Activated CD8-positive, alpha-beta T cell treated with anti-CD3 and anti-CD28 coated beads for 36 hours (primary cell): ENCODE data around the gene RNF207. TPM values are rescaled to one million over a fixed set of nuclear protein-coding genes. Genes with fewer than 3 reads are reported as not detected.

Experiments used
- ATAC-seq: fragments of 200-7000 bp; cut with Tn5 transposase; one replicate; pipeline ENCODE4 v1.10.0; 2021; ENCODE audit warnings: mild to moderate bottlenecking, moderate library complexity
- CTCF ChIA-PET: fragments of 350-600 bp; sonication (Branson Sonifier 250); formaldehyde crosslinking; loops from one replicate; lab custom pipeline; 2021; ENCODE audit warnings: antibody characterized with exemption; lab: Charles Lee
- POLR2A ChIA-PET: fragments of 350-600 bp; sonication (Branson Sonifier 250); formaldehyde crosslinking; loops from one replicate; lab custom pipeline; 2021; ENCODE audit warnings: antibody characterized with exemption; lab: Charles Lee
- DNase-seq: peaks from one replicate; pipeline ENCODE4 v3.0.0-alpha.2; 2020
- H3K27ac Mint-ChIP-seq: one replicate; pipeline ENCODE4 v1.8.0; 2021; ENCODE audit warnings: mild to moderate bottlenecking, mixed read lengths
- H3K27me3 Mint-ChIP-seq: one replicate; pipeline ENCODE4 v1.8.0; 2021; ENCODE audit warnings: mixed read lengths
- H3K36me3 Mint-ChIP-seq: one replicate; pipeline ENCODE4 v1.8.0; 2021; ENCODE audit warnings: low read depth, mixed read lengths
- H3K4me1 Mint-ChIP-seq: one replicate; pipeline ENCODE4 v1.8.0; 2021; ENCODE audit warnings: low read depth, mixed read lengths
- H3K4me3 Mint-ChIP-seq: one replicate; pipeline ENCODE4 v1.8.0; 2021; ENCODE audit warnings: mild to moderate bottlenecking, moderate library complexity, mixed read lengths
- H3K9me3 Mint-ChIP-seq: one replicate; pipeline ENCODE4 v1.8.0; 2021; ENCODE audit warnings: mixed read lengths
- intact Hi-C: fragments of 100-400 bp; cut with micrococcal nuclease; formaldehyde crosslinking; loops from one replicate; pipeline ENCODE4 v1.10.0; 2022
- total RNA-seq, 2 experiments: library from RNA; stranded (reverse); gene quantifications; one replicate each; pipeline ENCODE4 v1.2.3, GENCODE V29; 2021
- TF ChIP-seq, protein P1 (sequence below): fragments of 200-600 bp; IDR thresholded peaks from one replicate; pipeline ENCODE4 v1.8.0; 2022; ENCODE audit warnings: antibody characterized with exemption, mild to moderate bottlenecking

The RNF207 gene
- total RNA-seq, 2 experiments from 2014 or later, result 4.9 to 9.9 TPM

DNA sequence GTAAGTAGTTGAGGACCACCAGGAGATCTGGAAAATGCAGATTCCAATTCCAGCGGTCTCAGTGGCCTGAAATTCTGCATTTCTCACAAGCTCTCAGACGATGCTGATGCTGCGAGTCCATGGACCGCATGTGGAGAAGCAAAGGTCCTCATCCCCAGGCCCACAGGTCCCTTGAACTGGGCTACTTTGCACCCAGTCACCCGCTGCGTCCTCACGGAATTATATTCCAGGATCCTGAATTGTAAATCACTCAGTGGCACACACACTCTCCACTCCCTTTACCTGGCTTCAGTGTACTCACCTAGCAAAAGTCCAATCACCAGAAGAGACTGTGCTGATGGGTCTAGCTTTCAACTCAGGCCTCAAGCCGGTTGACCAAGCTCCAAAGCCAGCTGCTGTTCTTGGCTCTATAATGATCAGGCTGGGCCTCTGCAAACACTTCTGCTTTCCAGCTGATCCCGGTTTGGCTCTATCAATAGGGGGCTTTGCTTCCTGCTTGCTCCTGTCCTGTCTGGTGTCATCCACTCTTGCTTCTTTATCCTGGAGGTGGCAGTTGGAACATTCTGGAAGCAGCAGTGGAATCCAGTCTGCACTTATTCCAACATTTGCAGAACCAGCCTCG lies 5.6 kb upstream of the RNF207 start:
- ChIA-PET POLR2A (interaction anchor here (1.0 to 4.0 kb wide), 4 partner anchors 11 to 39 kb away, joined by 3 to 32 read pairs (median 12); no protein-coding TSS in a partner anchor), CTCF (interaction anchor here (0.5 to 1.8 kb wide), 3 partner anchors 38 to 1568 kb away, joined by 4 to 6 read pairs (median 5); no protein-coding TSS in a partner anchor)
- ATAC-seq, result no peak
- Mint-ChIP-seq H3K4me3 (peak overlapping the region; percentile 94), H3K36me3 (peaks cover 33% of the 10 kb centered on the region), H3K9me3 (no peaks in the 10 kb centered on the region), H3K4me1 (peaks cover 47% of the 10 kb centered on the region), H3K27ac (peak overlapping the region; percentile 90), H3K27me3 (peaks cover 2% of the 10 kb centered on the region)
- intact Hi-C loops, result no loop called here
- no peak for DNase-seq
- TF ChIP-seq, protein P1, sequence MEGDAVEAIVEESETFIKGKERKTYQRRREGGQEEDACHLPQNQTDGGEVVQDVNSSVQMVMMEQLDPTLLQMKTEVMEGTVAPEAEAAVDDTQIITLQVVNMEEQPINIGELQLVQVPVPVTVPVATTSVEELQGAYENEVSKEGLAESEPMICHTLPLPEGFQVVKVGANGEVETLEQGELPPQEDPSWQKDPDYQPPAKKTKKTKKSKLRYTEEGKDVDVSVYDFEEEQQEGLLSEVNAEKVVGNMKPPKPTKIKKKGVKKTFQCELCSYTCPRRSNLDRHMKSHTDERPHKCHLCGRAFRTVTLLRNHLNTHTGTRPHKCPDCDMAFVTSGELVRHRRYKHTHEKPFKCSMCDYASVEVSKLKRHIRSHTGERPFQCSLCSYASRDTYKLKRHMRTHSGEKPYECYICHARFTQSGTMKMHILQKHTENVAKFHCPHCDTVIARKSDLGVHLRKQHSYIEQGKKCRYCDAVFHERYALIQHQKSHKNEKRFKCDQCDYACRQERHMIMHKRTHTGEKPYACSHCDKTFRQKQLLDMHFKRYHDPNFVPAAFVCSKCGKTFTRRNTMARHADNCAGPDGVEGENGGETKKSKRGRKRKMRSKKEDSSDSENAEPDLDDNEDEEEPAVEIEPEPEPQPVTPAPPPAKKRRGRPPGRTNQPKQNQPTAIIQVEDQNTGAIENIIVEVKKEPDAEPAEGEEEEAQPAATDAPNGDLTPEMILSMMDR, result no peak

GRCh38 chr1:6202256-6202655 lies 3.7 kb upstream of the RNF207 start:
- ATAC-seq, result no peak
- TF ChIP-seq, protein P1, result no peak
- Mint-ChIP-seq H3K36me3 (peaks cover 17% of the 10 kb centered on the region), H3K27me3 (peaks cover 8% of the 10 kb centered on the region), H3K9me3 (no peaks in the 10 kb centered on the region), H3K4me1 (peaks cover 36% of the 10 kb centered on the region), H3K27ac (no peak overlapping the region), H3K4me3 (no peak overlapping the region)
- DNase-seq, result no peak
- POLR2A ChIA-PET, result interaction anchor here (1.7 kb wide), 1 partner anchor 17 kb away, joined by 5 read pairs; no protein-coding TSS in a partner anchor
- intact Hi-C loops, result no loop called here
- CTCF ChIA-PET, result interaction anchor here (1.3 to 1.4 kb wide), 2 partner anchors 17 to 238 kb away, joined by 3 read pairs; no protein-coding TSS in a partner anchor

DNA sequence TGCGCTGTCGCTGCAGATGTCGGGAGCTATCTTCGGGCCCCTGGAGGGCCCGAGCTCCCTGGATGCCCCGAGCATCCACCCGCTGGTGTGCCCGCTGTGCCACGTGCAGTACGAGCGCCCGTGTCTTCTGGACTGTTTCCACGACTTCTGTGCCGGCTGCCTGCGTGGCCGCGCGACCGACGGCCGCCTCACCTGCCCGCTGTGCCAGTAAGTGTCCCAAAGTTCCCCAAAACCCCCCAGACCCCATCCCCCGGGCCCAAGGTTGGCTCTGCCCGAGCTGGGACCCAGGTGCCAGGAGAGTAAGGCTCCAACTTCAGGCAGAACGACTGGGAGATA lies 569 bp downstream of the RNF207 start:
- POLR2A ChIA-PET, result interaction anchor here (1.2 to 1.5 kb wide), 5 partner anchors 9 to 30 kb away, joined by 3 to 6 read pairs (median 4); no protein-coding TSS in a partner anchor
- Mint-ChIP-seq H3K4me3 (peak overlapping the region; percentile 72), H3K27ac (no peak overlapping the region)

GRCh38 chr1:6207075-6207885 lies 1.4 kb downstream of the RNF207 start:
- DNase-seq (no peak), ATAC-seq (no peak)
- H3K36me3 Mint-ChIP-seq, result no peaks in the 10 kb centered on the region
- H3K27me3 Mint-ChIP-seq, result peaks cover 23% of the 10 kb centered on the region
- H3K4me3 Mint-ChIP-seq, result peak overlapping the region; percentile 72
- H3K9me3 Mint-ChIP-seq, result no peaks in the 10 kb centered on the region
- ChIA-PET CTCF (interaction anchor here (0.7 to 3.2 kb wide), 5 partner anchors 9 to 179 kb away, joined by 3 to 18 read pairs (median 4); partner anchors contain the start of gene ICMT), POLR2A (interaction anchor here (0.6 to 1.5 kb wide), 6 partner anchors 8 to 29 kb away, joined by 3 to 6 read pairs (median 4); no protein-coding TSS in a partner anchor)
- H3K27ac Mint-ChIP-seq, result no peak overlapping the region
- H3K4me1 Mint-ChIP-seq, result peaks cover 16% of the 10 kb centered on the region
- intact Hi-C loops, result loop anchor here (5.0 kb wide), 1 partner anchor 40 kb away; no protein-coding TSS in a partner anchor
- TF ChIP-seq, protein P1, result no peak

More for the DNA sequence above, 569 bp downstream of the RNF207 start:
- Mint-ChIP-seq H3K9me3 (no peaks in the 10 kb centered on the region), H3K36me3 (no peaks in the 10 kb centered on the region), H3K27me3 (peaks cover 21% of the 10 kb centered on the region), H3K4me1 (peaks cover 16% of the 10 kb centered on the region)
- intact Hi-C loops, result loop anchor here (5.0 kb wide), 1 partner anchor 41 kb away; no protein-coding TSS in a partner anchor
- DNase-seq (no peak), ATAC-seq (no peak)
- TF ChIP-seq, protein P1, result no peak
- CTCF ChIA-PET, result interaction anchor here (0.7 to 3.2 kb wide), 9 partner anchors 8 to 178 kb away, joined by 3 to 18 read pairs (median 4); partner anchors contain the start of gene ICMT
